NOMO-1 (cell line): ENCODE data around the gene SNTG2.

Experiments
- DNase-seq, 2 experiments: peaks; one replicate each; lab custom pipeline; 2025; ENCODE audit not compliant: unreplicated experiment in 2 of 2; lab: John Stamatoyannopoulos, UW

The SNTG2 gene

DNA sequence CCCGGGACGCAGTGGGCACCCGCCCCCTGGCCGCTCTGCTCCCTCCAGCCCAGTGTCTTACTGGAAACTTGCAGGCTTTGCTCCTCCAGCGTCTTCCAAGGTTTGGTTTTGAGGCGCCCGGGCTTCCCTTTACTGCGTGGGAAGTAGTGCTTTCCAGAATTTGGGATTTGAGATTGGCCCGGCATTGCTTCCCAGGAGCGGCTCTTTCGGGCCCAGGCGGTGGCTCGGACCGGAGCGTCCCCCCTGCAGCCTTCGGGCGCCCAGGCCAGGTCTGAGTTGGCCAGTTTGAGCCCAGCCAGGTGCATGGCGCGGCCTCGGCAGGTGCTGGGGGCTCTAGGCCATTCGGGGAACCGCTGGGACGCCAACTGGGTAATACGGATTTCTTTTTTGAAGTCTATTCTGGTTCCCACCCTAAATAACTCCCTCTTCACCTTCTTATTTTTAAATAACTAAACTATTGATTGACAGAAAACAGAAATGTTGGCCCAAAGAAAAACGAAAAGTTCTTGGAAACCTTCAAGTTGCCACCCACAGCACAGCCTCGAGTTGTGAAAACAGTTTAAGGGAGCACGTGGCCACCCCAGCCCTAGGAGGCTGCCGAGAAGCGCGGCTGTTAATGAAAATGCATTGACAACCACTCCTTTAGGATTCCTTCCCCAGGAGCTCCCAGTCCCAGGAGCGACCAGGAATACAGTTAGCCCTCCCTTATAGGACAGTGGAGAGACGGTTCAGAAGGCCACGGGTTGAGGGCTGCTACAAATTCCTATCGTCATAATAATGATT is 766 bp downstream of the SNTG2 start:
- DNase-seq: no peak

DNA sequence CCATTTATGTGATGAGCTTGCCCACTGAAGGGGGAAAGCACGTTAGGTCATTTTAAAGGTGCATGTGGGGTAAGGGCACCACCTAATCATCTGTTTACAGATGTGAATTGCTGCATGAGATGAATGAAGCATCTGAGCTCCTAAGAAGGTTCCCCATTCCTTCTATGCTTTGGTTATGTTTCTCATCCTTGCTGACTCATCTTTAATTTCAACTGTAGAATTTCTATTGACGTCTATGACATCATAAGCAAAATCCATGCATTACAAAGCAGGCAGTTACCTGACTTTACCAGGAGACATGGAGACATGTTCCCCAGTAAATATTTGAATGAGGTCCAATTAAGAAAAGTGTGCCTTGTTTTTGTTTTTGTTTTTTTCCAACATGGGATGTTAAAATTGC is 2.8 kb downstream of the SNTG2 start:
- no peak for DNase-seq

DNA sequence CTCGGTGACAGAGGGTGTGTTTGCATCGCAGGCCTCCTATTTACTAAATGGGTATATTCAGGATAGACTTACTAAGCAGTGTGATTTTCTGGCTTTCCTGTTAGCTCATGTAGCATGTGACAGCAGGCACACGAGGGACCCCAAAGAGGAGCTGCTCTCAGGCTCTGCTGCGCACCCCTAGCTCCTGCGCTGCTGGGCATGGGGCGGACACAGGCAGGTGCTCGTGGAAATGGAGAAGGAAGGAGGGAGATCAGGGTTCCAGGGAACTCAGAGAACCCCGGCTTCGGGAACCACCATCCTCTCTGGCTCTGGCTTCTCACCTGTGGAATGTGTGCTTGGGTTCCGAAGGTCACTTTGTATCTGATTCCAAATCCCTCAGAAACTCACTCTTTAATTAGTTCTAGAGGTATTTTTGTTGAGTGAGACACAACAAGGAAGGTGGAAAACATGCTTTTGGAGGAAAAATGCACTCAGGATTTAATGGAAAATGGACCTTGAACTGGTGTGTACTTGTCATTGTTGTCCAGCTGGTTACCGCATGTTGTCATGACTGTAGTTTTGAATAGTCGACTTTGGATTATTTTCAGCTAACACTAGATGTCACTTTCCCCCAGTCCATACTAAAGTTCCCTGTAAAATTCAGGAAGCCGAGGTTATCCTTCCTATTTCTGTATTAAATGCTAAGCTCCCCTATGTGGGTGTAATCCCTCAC is 3.5 kb downstream of the SNTG2 start:
- no peak for DNase-seq

DNA sequence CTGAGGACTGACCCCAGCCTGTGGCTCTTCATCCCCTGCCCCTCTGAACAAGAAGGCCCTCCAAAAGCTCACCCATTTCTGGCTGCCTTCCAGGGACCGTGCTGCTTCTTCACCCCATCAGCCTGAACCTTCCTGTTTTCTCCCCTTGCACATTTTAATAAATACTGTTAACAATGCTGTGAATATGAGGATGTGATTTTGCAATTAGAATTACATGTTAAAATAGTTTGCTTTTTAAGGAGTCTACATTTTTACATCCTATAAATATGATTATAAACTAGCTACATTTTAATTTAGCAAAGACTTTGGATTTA is 4.0 kb downstream of the SNTG2 start:
- DNase-seq: no peak

DNA sequence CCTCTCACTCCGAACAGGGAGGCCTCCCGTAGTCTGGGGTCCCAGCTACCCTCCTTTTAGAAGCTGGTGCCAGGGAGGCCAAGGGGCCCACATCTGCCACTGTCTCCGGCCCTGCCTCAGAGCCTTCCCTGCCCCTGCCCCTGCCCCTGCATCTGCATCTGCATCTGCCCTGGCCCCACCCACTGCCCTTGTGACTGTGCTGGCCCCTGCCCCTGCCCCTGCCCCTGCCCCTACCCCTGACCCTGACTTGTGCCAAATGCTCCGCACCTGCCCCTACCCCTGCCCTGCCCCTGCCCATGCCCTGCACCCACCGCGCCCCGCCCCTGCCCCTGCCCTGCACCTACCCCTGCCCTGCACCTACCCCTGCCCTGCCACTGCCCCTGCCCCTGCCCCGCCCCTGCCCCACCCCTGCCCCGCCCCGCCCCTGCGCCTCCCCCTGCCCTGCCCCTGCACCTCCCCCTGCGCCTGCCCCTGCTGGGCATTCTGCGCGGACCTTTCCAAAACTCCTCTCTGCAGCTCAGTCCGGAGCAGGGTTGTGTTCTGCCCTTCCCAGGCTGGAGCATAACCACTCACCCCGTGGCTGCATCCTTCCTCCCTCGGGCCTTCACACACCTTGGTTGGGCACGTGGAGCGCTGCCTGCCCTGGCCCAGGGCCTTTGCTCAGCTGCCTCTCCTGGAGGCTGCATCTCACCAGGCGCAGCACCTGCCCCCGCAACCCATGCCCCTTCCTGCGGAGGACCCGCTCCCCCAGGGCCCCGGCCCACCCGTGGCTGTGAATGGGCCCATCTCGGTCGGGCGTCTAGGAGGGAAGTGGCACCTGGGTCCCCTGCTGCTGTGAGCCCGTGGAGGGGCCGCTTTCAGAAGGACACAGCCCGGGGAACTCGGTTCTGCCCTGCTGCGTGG is 5.4 kb downstream of the SNTG2 start:
- no peak for DNase-seq

DNA sequence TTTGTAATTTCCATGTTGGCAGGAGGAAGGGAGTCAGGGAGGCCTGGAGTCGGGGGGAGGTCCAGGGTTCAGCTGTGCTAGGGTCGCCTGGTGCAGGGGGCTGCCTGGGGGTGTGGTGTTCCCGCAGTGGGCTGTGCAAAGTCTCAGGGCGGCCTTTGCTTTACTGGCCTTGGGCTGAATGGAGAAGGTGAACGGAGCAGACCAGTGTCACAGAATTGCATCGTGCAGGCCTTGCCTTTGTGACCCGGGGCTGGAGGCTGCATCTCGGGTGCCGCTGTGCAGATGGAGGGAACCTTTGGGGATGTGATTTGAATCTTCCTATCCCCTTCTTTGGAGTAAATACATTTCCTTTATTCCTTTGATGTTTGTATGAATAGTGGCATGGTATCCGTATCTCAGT is 8.8 kb downstream of the SNTG2 start:
- DNase-seq: no peak

DNA sequence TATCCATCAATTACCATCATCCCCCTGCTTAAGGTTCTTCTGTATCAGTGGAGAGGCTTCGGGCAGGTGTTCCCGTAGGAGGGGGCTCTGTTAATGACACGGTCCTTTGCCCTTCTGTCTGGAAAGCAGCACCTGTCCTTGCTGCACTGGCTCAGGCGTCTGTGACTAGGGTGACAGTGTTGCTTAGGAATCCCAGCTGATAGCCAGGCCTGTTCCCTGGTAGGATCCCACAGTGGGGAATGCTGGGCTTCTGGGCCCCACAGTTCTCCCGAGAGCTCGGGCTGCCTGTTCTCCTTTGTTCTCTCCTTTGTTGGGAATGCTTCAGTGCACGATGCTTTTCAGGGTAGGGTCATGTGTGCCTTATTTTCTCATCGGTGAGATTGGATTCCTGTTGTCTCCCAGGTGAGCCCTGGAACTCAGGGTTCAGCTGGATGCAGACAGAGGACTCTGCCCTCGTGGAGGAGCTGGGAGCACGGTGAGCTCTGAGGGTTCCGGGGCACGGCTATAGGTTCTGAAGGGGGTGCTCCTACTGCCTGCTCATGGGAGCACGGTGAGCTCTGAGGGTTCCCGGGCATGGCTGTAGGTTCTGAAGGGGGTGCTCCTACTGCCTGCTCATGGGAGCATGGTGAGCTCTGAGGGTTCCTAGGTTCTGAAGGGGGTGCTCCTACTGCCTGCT is 9.6 kb downstream of the SNTG2 start:
- DNase-seq: no peak

DNA sequence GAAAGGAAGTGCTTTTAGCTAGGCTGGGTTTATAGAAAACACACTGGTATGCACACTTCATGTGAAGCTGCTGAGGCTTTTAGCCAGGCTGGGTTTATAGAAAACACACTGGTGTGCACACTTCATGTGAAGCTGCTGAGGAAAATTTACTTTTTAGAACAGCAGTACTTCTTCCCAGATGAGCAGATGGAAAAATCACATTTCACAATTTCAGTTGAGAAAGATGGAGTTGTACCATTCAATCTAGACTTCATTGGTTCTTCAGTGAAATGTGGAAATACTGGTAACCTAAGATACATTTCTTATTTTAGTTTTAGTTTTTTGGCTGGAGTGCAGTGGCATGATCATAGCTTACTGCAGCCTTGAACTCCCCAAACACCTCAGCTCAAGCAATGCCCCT is 11.1 kb downstream of the SNTG2 start:
- DNase-seq: no peak

DNA sequence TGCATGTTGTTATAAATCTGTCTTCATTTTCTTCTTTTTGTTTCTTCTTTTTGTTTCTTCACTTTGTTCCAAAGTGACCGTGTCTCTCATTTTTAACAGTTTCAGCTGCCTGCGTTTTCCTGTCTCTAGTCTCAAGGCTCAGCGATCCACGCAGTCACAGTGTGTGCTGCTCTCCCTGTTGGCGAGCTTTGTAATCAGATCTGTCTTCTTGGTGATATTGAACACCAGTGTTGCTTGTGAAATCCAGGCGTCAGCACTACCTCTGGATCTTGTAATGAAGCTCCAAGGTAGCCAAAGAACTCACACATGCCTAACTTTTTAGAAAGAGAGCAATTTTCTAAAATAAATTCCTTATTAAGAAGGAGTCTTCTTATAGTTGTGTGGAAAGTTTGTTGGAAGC is 13.2 kb downstream of the SNTG2 start:
- DNase-seq: no peak

DNA sequence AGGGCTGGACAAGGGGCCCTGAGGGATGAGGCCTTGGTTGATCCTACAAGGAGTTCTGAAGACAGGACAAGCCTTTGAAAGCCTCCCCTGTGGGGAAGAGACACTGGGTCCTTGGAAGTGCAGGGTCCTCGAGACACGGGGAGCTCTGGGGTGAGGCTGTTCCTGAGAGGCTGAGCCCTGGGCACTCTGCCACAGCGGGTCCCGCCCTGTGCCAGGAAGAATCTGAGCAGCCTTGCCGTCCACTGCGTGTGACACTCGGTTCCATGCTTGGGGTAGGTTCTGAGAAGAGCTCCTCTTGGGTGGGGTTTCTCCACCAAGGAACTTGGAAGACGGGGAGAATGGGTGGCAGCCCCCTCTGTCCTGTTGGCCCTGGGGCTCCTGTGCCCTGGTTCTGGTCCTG is 13.9 kb downstream of the SNTG2 start:
- DNase-seq: no peak

DNA sequence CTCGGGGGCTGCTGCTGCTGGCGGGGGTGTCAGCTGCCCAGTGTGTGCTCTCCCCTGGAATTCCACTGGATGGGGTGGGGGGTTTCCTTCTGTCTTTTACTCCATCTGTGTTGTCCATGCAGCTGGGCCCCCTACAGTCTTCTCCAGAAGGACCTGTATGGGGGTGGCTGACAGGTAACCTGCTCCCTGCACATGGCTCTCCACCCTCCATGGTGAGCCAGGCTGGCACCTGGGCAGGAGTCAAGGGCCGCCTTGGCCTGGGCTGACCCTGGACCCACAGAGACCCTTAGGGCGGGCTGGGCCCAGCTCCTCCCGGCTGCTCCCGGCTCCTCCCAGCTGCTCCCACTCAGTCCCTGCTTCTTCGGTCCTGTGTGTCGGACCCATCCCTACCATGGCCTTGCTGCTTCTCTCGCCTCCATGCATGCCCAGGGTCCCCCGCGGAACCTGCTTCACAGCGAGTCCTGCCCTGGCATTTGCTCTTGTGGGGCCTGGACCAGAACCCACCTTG is 15.0 kb downstream of the SNTG2 start:
- DNase-seq: no peak

DNA sequence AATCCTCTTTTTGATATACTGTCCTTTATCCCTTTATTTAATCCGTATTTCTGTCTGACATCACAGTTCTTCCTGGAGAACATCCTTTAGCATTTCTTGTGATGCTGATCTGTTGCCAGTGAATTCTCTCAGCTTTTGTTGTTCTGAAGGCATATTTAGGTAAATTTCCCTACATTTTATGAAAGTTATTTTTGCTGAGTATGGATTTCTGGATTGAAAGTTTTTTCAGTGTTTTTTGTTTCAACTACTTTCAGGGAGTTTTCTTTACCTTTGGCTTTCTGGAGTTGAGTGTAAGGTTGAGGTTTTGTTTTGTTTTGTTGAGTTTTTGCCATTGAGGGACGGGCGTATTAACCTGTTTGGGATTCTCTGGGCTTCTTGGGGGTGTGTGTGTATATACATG is 22.5 kb downstream of the SNTG2 start:
- DNase-seq: no peak

DNA sequence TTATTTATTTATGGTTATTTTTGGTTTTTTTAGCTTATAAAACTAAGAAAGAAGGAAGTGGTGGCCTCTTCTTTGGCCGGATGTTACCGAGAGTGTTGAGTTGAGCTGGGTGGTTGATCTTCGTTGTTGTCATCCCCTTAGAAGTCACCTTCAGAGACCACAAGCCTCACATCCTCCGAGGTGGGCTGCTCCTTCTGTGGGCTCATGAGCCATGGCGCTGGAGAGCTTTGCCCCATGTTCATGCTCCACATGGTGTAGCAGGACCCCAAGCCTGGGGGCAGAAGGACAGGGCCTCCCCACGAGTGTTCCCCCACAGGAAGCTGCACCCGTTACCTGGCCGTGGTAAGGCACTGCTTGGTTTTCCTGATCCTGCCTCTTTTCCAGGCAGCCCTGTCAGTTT is 23.4 kb downstream of the SNTG2 start:
- DNase-seq: no peak

DNA sequence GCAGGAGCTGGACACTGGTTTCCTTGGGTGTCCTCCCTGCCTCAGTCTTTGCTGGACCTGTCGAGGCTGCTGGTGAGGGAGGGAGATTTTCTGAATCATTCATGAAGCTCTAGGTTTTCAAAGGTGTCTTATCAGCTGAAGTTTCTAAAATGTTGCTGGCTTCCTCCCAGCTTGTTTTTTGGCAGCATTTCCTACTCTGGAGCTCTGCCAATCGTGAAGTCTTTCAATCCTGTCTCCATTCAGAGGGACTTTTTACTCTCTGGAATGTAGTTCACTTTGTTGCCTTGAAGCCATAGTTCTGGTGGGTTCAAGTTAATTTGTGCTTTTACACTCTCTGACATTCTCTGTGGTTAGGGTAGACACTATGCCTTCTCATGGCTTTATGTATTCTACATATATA is 23.9 kb downstream of the SNTG2 start:
- DNase-seq: no peak

DNA sequence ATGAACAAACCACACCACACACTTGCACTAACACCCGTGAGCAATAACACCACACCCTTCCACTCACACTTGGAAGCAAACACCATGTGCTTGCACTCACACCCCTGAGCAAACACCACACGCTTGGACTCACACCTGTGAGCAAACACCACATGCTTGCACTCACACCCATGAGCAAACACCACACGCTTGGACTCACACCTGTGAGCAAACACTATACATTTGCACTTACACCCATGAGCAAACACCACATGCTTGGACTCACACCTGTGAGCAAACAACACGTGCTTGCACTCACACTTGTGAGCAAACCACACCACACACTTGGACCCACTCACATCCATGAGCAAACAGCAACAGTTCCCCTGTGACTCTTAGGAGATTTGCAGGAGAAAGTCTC is 24.4 kb downstream of the SNTG2 start:
- no peak for DNase-seq

DNA sequence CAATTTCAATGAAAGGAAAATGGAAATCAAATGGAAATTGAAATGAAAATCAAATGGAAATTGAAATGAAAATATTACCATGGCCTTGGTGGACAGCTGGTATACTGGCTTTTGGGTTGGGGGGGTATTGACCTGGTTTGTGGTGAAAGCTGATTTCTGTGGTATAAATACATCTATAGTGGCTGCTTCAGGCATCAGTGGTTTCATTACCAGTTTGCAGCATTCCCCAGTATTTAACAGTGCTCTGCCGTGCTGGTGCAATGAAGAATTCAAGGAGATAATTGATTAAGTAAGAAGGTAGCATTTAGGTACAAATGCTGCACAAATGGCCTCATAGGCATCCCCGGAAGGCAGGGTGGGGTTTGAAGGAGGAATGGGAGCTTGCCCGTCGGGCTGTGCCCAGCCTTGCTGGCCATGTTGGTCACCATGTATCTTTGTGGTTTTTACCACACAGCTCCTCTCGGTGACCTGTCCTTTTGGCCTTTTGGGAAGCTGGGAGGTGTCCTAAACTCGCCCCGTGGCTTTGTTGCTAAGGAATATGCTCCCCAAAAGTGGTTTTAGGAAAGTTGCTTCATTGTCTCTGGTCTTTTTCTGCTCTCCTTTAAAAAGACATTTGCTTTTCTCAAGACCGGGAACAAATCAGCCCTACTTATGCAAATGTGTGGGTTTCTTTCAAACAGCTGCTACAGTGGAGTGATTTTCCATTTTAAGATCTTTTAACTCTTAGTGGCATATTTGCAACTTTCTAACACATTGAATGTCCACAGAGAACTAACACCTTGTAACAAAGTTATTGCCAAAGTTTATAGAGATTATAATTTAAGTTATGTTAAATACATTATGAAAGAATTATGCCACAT is 28.6 kb downstream of the SNTG2 start:
- DNase-seq: no peak

DNA sequence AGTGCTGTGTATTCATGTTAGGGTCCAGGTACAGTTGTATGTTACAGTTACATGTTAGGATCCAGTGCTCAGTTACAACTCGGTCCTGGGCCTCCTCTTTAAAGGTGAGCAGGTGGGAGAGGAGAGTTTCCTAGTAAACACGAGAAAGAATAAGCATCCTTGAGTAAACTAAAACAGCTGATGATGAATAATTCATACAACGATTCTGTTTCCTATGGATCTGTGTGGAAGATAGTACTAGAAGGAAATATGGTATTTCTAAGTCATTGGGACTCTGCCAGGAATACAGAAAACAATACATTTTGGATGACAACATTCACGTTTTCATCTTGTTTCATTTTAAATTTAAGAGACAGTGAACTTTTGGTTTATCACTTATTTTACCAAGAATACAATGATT is 29.5 kb downstream of the SNTG2 start:
- DNase-seq: no peak

DNA sequence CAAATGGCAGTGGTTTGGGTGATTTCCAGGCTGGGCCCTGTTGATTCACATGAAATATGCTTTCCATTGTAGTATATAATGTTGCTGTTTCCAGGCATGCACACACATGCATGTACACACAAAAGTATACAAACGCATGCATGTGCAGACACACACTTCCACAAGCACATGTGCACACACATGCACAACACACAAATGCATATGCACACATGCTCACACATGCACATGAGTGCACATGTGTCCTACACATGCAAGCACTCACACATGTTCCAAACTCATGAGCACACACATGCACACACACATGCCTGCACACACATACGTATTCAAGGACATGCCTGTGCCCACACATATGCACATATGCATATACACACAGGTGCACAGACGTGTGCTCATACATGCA is 30.6 kb downstream of the SNTG2 start:
- DNase-seq: no peak

DNA sequence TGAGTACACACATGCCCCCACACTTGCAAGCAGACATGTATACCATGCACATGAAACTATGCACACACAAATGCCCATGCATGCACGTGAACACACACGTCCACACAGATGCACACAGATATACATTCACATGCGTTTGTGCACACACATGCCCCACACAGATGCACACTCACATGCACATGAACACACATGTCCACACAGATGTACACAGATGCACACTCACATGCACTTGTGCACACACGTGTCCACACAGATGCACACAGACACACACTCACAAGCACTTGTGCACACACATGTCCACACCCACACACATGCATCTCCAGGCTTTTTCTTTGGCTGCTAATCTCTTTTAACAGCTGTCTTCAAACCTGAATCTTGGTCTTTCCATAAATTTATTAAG is 31.1 kb downstream of the SNTG2 start:
- no peak for DNase-seq

DNA sequence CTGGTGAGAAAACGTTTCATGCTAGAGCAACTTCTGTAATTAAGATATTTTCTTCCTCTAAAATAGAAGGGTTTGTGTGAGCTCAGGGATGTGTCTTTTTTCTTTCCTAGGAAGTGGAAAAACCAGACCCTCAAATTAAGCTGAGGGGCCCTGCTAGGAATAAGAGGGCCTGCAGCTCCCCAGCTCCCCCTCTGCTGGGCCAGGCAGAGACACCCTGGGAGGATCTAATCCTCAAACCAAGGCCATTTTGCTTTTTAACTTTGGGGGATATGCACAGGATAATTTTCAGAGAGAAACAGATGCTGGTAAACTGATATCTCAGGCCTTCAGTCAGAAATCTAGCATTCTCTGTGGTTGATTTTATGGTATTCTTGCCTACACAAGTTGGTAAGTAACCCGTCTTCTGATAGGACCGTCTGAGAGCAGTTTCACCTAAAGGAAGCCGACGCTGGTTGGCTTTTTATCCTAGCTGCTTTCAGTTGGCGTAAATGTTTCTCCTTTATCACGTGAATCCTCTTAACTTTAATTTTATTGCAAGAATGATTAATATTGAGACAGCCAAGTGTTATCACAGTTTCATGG is 34.8 kb downstream of the SNTG2 start:
- no peak for DNase-seq
